Lower leg skin (tissue), 3 donors: ENCODE data around the gene ASAP3.

ENCODE experiments used
- POLR2A ChIP-seq, 2 donors: fragments of 450-650 bp; IDR thresholded peaks; one replicate each; pipeline ENCODE4 v1.6.1; 2016 to 2017; ENCODE audit warnings: antibody characterized with exemption in 2 of 2, mild to moderate bottlenecking in 1 of 2, moderate library complexity in 1 of 2
- TF ChIP-seq, protein P1 (sequence below), 3 donors: fragments of 450-650 bp; IDR thresholded peaks; one replicate each; pipeline ENCODE4 v1.5.1; 2016; ENCODE audit warnings: antibody characterized with exemption in 3 of 3, mild to moderate bottlenecking in 3 of 3, moderate library complexity in 2 of 3

DNA sequence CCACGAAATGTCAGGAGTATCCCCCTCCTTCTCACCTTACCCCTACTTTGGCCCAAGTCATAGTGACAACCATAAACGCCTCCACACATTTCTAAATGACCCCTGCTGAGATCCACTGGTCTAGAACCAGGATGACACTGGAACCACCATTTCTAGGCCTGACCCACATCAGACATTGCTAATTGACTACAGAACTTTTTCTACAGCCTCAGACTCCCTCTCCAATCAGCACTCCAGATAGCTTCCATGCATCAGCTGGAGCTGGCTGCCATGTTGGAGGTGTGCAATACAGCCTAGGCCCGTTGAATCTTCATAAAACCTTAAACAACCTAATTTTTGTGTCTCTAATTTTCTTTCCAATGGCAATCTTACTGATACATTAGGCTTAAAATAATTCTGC is 78.0 kb downstream of the ASAP3 start:
- TF ChIP-seq, protein P1, sequence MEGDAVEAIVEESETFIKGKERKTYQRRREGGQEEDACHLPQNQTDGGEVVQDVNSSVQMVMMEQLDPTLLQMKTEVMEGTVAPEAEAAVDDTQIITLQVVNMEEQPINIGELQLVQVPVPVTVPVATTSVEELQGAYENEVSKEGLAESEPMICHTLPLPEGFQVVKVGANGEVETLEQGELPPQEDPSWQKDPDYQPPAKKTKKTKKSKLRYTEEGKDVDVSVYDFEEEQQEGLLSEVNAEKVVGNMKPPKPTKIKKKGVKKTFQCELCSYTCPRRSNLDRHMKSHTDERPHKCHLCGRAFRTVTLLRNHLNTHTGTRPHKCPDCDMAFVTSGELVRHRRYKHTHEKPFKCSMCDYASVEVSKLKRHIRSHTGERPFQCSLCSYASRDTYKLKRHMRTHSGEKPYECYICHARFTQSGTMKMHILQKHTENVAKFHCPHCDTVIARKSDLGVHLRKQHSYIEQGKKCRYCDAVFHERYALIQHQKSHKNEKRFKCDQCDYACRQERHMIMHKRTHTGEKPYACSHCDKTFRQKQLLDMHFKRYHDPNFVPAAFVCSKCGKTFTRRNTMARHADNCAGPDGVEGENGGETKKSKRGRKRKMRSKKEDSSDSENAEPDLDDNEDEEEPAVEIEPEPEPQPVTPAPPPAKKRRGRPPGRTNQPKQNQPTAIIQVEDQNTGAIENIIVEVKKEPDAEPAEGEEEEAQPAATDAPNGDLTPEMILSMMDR (IDR thresholded peaks at IDR 0.05), result no peak
- no peak for TF ChIP-seq POLR2A (IDR thresholded peaks at IDR 0.05)
